Skeletal muscle satellite cell (primary cell): ENCODE results near the gene HEG1. TPM values are rescaled to one million over a fixed set of nuclear protein-coding genes. Genes with fewer than 3 reads are reported as not detected.

ENCODE experiments used
- H3K27me3 ChIP-seq: 2 replicates; pipeline ENCODE4 v1.7.0; 2013; ENCODE audit warnings: low read length; ENCODE audit not compliant: control insufficient read depth, insufficient read depth
- H3K36me3 ChIP-seq: 2 replicates; pipeline ENCODE4 v1.7.0; 2013; ENCODE audit warnings: mild to moderate bottlenecking, control low read depth, low read length; ENCODE audit not compliant: insufficient read depth
- H3K4me1 ChIP-seq: 2 replicates; pipeline ENCODE4 v1.7.0; 2013; ENCODE audit warnings: low read length; ENCODE audit not compliant: control insufficient read depth, insufficient read depth
- H3K4me2 ChIP-seq: 2 replicates; pipeline ENCODE4 v1.7.0; 2013; ENCODE audit warnings: mild to moderate bottlenecking, low read length
- H3K4me3 ChIP-seq: 2 replicates; pipeline ENCODE4 v1.7.0; 2013; ENCODE audit warnings: low read length
- H3K9ac ChIP-seq: 2 replicates; pipeline ENCODE4 v1.7.0; 2013; ENCODE audit warnings: mild to moderate bottlenecking, low read depth, low read length, moderate library complexity
- H3K9me3 ChIP-seq: replicated peaks from 2 replicates; pipeline ENCODE4 v1.7.0; 2013; ENCODE audit warnings: mild to moderate bottlenecking, control low read depth, low read length
- small RNA-seq: library from RNA; depleted of rRNA; stranded (forward); fragments of <200 nt; gene quantifications from one replicate; pipeline ENCODE3, GENCODE V24; 2012

HEG1 gene

GRCh38 chr3:124916837-124917409 lies 138.9 kb downstream of the HEG1 start:
- no peaks in the 10 kb centered on the region for H3K9me3 ChIP-seq

More at GRCh38 chr3:124916837-124917409, 138.9 kb downstream of the HEG1 start:
- Histone ChIP-seq H3K27me3 (peaks cover 12% of the 10 kb centered on the region), H3K4me3 (no peak overlapping the region), H3K4me2 (peak overlapping the region; percentile 1), H3K9ac (no peak overlapping the region), H3K4me1 (no peaks in the 10 kb centered on the region), H3K36me3 (no peaks in the 10 kb centered on the region)

Small RNAs within 50 kb of the gene (small RNA-seq; reads per million reads assigned to genes)
- gene RNA5SP137 = not detected
